Lower leg skin (tissue), 3 donors: Measurements from ENCODE around the gene WDR64.

Experiments
- POLR2A ChIP-seq, 2 donors: fragments of 450-650 bp; IDR thresholded peaks; one replicate each; pipeline ENCODE4 v1.6.1; 2016 to 2017; ENCODE audit warnings: antibody characterized with exemption in 2 of 2, mild to moderate bottlenecking in 1 of 2, moderate library complexity in 1 of 2
- TF ChIP-seq, protein P1 (sequence below), 3 donors: fragments of 450-650 bp; IDR thresholded peaks; one replicate each; pipeline ENCODE4 v1.5.1; 2016; ENCODE audit warnings: antibody characterized with exemption in 3 of 3, mild to moderate bottlenecking in 3 of 3, moderate library complexity in 2 of 3

DNA sequence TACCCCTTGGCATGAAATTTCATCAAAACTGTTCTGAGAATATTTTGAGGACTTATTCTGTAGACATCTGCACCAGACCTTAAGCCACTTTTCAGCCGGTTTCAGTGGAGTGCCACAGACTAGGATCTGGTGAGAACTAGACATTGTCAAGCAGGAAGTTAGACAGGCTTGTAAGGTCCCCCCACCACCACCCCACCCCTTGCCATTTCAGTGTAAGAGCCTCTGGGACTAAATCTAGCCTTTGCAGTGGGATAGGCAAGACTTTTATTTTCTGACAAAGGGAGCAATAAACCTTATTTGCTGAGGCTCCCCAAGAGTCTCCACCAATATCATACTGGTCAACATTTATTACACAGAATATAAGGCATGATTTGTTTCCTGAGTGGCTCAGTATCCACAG, 118.0 kb downstream of the WDR64 start:
- TF ChIP-seq, protein P1, sequence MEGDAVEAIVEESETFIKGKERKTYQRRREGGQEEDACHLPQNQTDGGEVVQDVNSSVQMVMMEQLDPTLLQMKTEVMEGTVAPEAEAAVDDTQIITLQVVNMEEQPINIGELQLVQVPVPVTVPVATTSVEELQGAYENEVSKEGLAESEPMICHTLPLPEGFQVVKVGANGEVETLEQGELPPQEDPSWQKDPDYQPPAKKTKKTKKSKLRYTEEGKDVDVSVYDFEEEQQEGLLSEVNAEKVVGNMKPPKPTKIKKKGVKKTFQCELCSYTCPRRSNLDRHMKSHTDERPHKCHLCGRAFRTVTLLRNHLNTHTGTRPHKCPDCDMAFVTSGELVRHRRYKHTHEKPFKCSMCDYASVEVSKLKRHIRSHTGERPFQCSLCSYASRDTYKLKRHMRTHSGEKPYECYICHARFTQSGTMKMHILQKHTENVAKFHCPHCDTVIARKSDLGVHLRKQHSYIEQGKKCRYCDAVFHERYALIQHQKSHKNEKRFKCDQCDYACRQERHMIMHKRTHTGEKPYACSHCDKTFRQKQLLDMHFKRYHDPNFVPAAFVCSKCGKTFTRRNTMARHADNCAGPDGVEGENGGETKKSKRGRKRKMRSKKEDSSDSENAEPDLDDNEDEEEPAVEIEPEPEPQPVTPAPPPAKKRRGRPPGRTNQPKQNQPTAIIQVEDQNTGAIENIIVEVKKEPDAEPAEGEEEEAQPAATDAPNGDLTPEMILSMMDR (IDR thresholded peaks at IDR 0.05), result no peak
- no peak for TF ChIP-seq POLR2A (IDR thresholded peaks at IDR 0.05)
